A673 (cell line): Measurements from ENCODE around the gene ZNF268. TPM values are rescaled to one million over a fixed set of nuclear protein-coding genes. Genes with fewer than 3 reads are reported as not detected.

Experiments used
- BruUV-seq: library from RNA; stranded (reverse); fragments of 400-500 nt; replicated peaks from 2 replicates; lab custom pipeline; 2021; lab: Mats Ljungman, UMichigan
- CTCF ChIA-PET: fragments of 300-600 bp; sonication (Branson Sonifier 250); formaldehyde crosslinking; loops from one replicate; lab custom pipeline; 2022; ENCODE audit warnings: antibody characterized with exemption; lab: Charles Lee
- POLR2A ChIA-PET: fragments of 300-600 bp; sonication (Branson Sonifier 250); formaldehyde crosslinking; loops from one replicate; lab custom pipeline; 2022; ENCODE audit warnings: antibody characterized with exemption; ENCODE audit not compliant: low non-redundant PET; lab: Charles Lee
- DNase-seq: peaks from one replicate; pipeline ENCODE4 v3.0.0-alpha.2; 2015; ENCODE audit warnings: low spot score
- H3K27ac ChIP-seq: fragments of 200-600 bp; sonication (generic); 2 replicates; pipeline ENCODE4 v1.5.1; 2016; ENCODE audit warnings: mixed run types, low read depth, mild to moderate bottlenecking, mixed read lengths, antibody characterized with exemption, low read length; ENCODE audit not compliant: poor library complexity, severe bottlenecking
- H3K27me3 ChIP-seq: fragments of 200-600 bp; sonication (generic); replicated peaks from 2 replicates; pipeline ENCODE4 v1.6.1; 2017; ENCODE audit warnings: mixed run types, low read depth, mild to moderate bottlenecking, mixed read lengths, antibody characterized with exemption, low read length; ENCODE audit not compliant: insufficient read depth, poor library complexity
- H3K36me3 ChIP-seq: fragments of 200-600 bp; sonication (generic); 2 replicates; pipeline ENCODE4 v1.6.1; 2016; ENCODE audit warnings: mixed run types, mild to moderate bottlenecking, mixed read lengths, antibody characterized with exemption, low read length; ENCODE audit not compliant: insufficient read depth, poor library complexity, severe bottlenecking
- H3K4me1 ChIP-seq: fragments of 200-600 bp; sonication (generic); 2 replicates; pipeline ENCODE4 v1.6.1; 2017; ENCODE audit warnings: mixed run types, mild to moderate bottlenecking, mixed read lengths, antibody characterized with exemption, low read length; ENCODE audit not compliant: insufficient read depth, poor library complexity, severe bottlenecking
- H3K4me3 ChIP-seq: fragments of 200-600 bp; sonication (generic); 2 replicates; pipeline ENCODE4 v1.5.1; 2016; ENCODE audit warnings: low read depth, mixed run types, mild to moderate bottlenecking, mixed read lengths, low read length; ENCODE audit not compliant: poor library complexity, severe bottlenecking
- H3K9me3 ChIP-seq: fragments of 200-600 bp; sonication (generic); 2 replicates; pipeline ENCODE4 v1.6.1; 2016; ENCODE audit warnings: mixed run types, low read depth, mild to moderate bottlenecking, mixed read lengths, antibody characterized with exemption, low read length; ENCODE audit not compliant: poor library complexity, severe bottlenecking
- EZH2 ChIP-seq: fragments of 200-600 bp; sonication (generic); IDR thresholded peaks from 2 replicates; pipeline ENCODE4 v1.6.1; 2017; ENCODE audit warnings: borderline replicate concordance, low read depth, mild to moderate bottlenecking, mixed read lengths, antibody characterized with exemption, low read length; ENCODE audit not compliant: poor library complexity, severe bottlenecking
- intact Hi-C: fragments of 100-400 bp; cut with micrococcal nuclease; formaldehyde crosslinking; loops from one replicate; pipeline ENCODE4 v1.10.0; 2022; ENCODE audit not compliant: unreplicated experiment
- total RNA-seq: library from RNA; stranded (reverse); gene quantifications from 2 replicates; pipeline ENCODE4 v1.2.3, GENCODE V29; 2021
- TF ChIP-seq, protein P1 (sequence below): fragments of 300-800, 200-600 bp; sonication (generic); conservative IDR thresholded peaks from 2 replicates; pipeline ENCODE4 v1.5.1; 2017; ENCODE audit warnings: low read depth, mild to moderate bottlenecking, antibody characterized with exemption, low read length, moderate library complexity, mixed read lengths

The ZNF268 gene
- total RNA-seq, 1 experiment from 2014 or later: 20.6 TPM

DNA sequence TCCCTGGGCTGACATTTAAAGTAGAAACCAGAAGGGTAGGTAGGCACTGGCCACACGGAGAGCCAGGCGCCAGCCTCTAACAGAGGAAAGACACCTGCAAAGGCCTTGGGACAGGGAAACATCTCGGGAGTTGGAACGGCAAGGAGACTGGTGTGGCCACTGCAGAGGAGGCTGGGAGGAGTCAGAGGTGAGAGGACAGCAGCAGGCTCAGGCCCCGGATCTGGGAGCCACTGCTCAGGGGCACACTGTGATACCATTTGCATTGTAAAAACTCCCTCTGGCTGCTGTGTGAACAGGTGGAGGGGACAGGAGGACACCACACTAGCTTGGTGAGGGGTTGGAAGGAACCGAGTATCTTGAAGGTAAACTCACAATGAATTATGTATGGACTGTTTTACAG, 51.7 kb downstream of the ZNF268 start:
- no peak for DNase-seq
- ChIA-PET CTCF (no interaction called here), POLR2A (no interaction called here)
- no peaks in the 10 kb centered on the region for H3K36me3 ChIP-seq
- no TSS peak for BruUV-seq
- intact Hi-C loops: no loop called here
- H3K4me1 ChIP-seq: no peaks in the 10 kb centered on the region
- peaks cover 13% of the 10 kb centered on the region for H3K9me3 ChIP-seq
- no peaks in the 10 kb centered on the region for H3K27me3 ChIP-seq
- H3K27ac ChIP-seq: no peak overlapping the region
- H3K4me3 ChIP-seq: no peak overlapping the region
- TF ChIP-seq EZH2: no peak
- TF ChIP-seq, protein P1, sequence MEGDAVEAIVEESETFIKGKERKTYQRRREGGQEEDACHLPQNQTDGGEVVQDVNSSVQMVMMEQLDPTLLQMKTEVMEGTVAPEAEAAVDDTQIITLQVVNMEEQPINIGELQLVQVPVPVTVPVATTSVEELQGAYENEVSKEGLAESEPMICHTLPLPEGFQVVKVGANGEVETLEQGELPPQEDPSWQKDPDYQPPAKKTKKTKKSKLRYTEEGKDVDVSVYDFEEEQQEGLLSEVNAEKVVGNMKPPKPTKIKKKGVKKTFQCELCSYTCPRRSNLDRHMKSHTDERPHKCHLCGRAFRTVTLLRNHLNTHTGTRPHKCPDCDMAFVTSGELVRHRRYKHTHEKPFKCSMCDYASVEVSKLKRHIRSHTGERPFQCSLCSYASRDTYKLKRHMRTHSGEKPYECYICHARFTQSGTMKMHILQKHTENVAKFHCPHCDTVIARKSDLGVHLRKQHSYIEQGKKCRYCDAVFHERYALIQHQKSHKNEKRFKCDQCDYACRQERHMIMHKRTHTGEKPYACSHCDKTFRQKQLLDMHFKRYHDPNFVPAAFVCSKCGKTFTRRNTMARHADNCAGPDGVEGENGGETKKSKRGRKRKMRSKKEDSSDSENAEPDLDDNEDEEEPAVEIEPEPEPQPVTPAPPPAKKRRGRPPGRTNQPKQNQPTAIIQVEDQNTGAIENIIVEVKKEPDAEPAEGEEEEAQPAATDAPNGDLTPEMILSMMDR: no peak

- BruUV-seq: no TSS peak
- no peak overlapping the region for H3K27ac ChIP-seq
- TF ChIP-seq, protein P1: no peak
- TF ChIP-seq EZH2: no peak
- no peaks in the 10 kb centered on the region for H3K27me3 ChIP-seq
- ChIA-PET POLR2A (no interaction called here), CTCF (no interaction called here)
- no peaks in the 10 kb centered on the region for H3K36me3 ChIP-seq
- intact Hi-C loops: no loop called here
- DNase-seq: no peak
- H3K4me3 ChIP-seq: no peak overlapping the region
- H3K9me3 ChIP-seq: peaks cover 7% of the 10 kb centered on the region
- H3K4me1 ChIP-seq: no peaks in the 10 kb centered on the region
These were observed 52.8 kb downstream of the ZNF268 start for GRCh38 chr12:133233993-133234564.

GRCh38 chr12:133234971-133235370, 53.7 kb downstream of the ZNF268 start:
- Histone ChIP-seq H3K36me3 (no peaks in the 10 kb centered on the region), H3K9me3 (peaks cover 2% of the 10 kb centered on the region), H3K4me1 (no peaks in the 10 kb centered on the region), H3K27ac (no peak overlapping the region), H3K27me3 (no peaks in the 10 kb centered on the region), H3K4me3 (no peak overlapping the region)
- no TSS peak for BruUV-seq
- intact Hi-C loops: no loop called here
- TF ChIP-seq EZH2: no peak
- TF ChIP-seq, protein P1: no peak
- ChIA-PET POLR2A (no interaction called here), CTCF (no interaction called here)
- no peak for DNase-seq
